HG02623 (cell line): ENCODE measurements around the gene DCTN4.
"Not testable (repeated sequence)": the region's sequence is repeated elsewhere in the genome, so short reads cannot be mapped to it uniquely, and the experiment has no call there.

Source experiments
- ATAC-seq: cut with Tn5 transposase; IDR thresholded peaks from one replicate; pipeline ENCODE4 v1.9.1; 2021; ENCODE audit warnings: moderate library complexity; ENCODE audit not compliant: unreplicated experiment

DCTN4 gene

DNA sequence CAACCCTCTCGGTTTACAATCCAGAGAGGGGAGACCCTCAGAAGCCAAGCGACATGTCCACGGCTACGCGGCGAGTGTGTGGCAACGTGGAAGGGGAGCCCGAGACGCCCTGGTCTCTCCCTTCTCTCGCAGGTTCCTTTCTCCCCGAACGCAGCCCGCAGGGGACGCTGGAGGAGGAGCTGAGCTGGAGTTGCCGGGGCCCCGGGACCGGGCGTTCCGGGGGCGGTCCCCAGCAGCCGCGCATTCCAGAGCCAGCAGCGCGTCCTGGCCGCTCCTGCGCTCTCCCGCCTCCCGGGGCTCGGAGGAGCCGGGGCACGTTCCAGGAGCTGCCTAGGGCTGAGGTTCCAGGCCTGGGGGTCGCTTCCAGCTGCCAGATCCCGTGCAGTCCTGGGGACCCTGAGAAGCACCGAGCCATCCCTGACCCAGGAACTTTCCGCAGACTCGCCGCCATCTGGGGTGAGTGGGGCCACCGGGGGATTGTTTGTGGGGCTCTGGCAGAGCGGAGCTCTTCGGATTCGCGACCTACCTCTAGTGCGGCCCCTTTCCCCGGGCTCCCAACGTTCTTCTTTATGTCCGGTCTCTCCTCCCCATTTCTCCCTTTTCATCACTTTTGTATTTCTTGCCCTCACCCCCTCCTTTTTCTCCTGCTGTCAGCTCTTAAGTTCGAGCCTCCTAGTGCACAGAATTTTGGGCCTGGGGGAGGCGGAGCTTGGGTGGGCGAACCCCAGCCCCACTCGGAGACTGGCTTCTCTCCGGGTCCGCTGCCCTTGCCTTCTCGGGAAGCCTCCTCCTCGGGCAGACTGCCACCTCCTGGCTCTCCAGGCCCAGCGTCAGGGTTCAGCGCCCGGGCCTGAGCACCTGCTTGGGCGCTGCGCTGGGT lies 19.9 kb upstream of the DCTN4 start, which contains the start of gene SMIM3:
Gene SMIM3, plus strand, starts transcription at position 241 of the 880 bp plus-strand sequence. CDS start 16,684 bp downstream, outside the sequence.
- peak; percentile 23 for ATAC-seq

- no peak for ATAC-seq
Measured at GRCh38 chr5:150778088-150778516, 19.3 kb upstream of the DCTN4 start.

GRCh38 chr5:150777685-150778084 lies 18.9 kb upstream of the DCTN4 start:
- ATAC-seq = no peak

DNA sequence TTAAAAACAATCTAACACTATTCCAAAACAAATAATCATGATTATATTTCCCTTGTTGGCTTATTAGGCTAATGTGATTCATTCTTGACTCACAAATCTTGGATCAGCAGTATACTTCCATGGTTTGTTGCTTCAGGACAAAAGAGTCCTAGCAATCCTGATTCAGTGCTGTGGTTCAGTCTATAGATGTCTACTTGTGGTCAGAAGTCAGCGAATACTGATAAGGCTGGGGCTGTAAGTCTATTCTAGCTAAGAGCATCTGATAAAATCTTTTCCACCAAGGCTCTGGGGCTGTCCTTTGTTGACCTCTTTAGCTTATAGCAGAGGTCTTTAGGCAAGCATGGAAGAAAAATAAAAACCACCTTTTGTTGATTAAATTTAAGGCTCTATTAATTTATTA lies 15.3 kb upstream of the DCTN4 start:
- ATAC-seq = no peak

GRCh38 chr5:150771034-150771795 lies 12.4 kb upstream of the DCTN4 start:
- ATAC-seq = no peak

DNA sequence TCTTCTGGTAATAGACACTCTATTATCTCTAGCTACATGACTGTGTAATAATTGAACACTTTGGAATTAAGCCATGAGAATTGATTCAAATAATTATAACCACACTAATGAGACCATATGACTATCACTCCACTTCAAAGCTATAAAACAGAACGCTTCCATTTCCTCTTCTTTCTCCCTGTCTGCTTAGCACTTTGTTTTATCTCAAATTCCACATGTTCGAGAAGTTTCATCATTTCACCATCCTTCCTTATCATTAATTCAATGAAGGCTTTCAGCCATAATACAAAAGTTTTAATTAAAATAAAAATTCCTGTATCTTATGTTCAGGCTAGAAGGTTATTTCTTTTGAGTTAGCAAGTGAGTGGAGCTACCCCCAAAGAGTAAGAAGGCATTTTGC lies 7.4 kb upstream of the DCTN4 start:
- ATAC-seq = no peak

GRCh38 chr5:150765799-150766169 lies 7.0 kb upstream of the DCTN4 start:
- no peak for ATAC-seq

GRCh38 chr5:150765011-150765798 lies 6.4 kb upstream of the DCTN4 start:
- ATAC-seq = no peak

DNA sequence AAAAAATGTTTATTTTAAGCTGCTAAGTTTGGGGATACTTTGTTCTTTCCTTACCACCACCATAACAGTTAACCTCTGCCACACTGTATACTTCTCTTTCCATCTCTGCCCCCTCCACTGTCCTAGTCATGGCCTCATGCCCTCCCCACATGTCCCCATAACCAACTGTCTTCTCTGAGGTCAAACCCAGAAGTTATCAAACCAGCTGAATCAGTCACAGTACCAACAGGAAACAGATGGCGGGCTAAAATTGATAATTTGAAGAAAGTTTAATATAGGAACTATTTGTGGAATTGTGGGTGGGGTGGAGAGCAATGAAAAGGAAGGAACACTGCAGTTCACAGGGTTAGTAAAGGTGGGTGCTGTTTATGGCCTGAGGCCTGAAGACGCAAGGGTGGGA lies 5.7 kb upstream of the DCTN4 start:
- ATAC-seq = no peak

DNA sequence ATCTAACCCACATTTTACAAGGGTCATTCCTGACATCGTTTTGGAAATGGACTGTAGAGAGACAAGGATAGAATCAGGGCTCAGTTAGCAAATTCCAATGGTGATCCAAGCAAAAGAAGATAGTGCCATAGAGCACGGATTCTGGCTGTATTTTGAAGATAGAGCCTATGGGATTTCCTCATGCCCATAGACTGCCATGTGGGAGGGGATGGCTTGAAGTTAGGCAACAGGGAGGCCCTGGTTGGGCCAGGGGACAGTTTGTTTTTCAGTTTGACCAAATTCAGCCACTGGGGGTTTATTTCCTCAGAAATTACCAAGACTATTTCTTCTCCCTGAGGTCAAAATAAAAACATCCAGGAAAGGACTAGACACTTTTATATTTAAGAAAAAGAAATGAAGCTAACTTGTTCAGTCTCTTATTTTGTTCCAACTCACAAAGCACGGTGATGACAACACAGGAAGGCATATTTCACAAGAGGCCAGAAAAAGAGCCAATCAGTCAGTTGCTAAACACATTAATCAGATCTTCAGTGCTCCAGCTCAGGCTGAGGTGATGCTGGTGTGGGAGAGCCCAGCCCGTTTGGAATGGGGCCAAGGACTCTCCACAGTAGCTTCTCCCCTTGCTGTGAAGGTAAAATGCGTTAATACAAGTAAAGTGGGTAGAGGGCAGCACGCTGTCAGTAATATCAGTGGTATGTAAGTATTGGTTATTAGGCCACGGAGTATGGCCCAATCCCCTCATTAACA lies 4.4 kb upstream of the DCTN4 start:
- ATAC-seq = no peak

DNA sequence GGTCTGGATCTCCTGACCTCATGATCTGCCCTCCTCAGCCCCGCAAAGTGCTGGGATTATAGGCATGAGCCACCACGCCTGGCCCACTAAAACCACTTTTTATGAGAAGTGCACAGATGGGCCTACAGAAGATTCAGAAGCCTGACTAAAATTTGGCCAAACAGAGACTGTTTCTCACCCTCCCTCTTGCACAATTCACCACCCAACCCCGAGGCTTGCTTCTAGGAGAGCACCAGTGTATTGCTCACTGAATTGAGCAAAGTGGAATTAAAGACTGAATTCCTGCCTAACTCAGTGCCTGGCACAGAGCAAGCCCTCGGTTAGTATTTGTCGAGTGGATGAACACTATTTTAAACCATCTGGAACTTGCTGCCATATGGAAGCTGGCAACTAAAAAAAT lies 3.4 kb upstream of the DCTN4 start:
- no peak for ATAC-seq

GRCh38 chr5:150759334-150759583 lies 442 bp upstream of the DCTN4 start:
- no peak for ATAC-seq

- peak; percentile 22 for ATAC-seq
Measured at GRCh38 chr5:150758203-150758530, 650 bp downstream of the DCTN4 start.

DNA sequence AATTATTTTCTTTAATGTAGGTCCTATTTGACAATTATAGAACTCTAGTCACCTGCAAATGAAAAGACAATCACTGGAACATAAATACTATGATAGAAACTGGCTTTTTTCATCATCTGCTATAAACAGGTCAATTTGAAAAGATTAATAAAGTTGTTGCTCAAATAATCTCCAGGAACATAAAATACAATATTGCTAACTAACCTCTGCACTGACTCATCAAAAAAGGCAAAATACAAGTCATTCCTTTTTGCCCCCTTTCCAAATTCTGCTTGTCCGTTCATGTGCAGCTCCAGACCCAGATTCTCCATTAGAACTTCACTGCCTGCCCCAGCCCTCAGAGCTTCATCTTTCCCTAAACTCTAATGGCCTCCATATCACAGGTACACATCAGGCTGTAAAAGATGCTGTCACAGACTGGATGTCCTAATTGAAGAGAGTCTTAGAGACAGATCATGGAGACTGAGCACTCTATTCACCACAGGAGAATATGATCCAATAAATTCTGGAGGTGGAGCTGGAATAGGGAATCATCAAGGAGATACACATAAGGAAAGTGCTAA lies 1.6 kb downstream of the DCTN4 start:
- no peak for ATAC-seq

- ATAC-seq = no peak
Measured at GRCh38 chr5:150753863-150754262, 5.0 kb downstream of the DCTN4 start.

DNA sequence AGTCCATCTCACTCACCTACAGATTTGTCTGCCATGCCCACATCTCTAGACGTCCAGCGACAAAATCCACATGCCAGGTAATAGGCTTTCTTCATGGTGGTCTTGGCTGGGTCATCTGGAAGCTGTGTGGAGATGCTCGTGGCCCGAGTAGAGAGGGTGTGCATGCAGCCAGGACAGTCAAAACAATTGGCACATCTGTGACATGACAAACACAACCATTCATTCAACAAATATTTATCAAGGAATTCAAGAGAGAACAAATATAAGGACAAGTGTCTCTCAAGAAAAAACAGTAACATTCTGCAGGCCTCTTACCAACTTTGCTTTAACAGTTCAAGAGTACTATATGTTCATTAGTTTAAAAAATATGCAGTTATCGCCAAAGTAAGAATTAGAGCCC lies 5.4 kb downstream of the DCTN4 start:
- no peak for ATAC-seq

DNA sequence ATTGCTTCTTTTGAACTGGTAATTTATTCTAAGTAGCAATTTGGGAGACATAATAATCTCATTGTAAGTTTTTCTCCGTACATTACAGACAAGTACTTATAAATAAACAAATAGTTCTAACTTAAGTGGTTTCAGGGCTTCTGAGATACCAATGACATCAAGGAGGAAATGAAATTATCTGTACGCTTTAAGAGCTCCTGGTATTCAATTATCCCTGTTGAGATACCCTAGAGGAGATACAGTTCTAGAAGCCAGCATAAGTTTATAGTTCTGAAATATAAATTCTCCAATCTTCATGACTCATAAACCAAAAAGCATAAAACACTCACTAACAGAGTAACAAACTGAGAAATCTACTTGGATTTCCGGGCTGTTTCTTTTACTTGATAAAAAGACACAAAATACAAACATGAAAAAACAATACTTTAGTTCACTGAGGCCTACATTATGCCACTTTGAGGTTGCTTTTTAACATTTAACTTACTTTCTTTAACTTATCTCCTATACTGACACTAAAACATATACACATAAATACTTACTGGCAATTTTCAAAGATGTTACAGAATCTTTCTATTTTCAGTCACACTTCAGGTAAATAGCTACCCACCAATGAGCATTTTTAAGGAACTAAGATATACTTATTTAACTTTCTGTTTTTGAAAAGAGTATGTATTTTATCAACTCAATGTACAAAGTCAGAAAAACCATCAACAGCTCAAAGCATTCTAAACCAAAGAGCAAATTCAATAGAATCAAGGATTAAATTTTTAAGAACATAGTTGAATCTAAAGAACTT lies 7.5 kb downstream of the DCTN4 start:
- ATAC-seq = no peak

- ATAC-seq = no peak
Measured at GRCh38 chr5:150750469-150750868, 8.3 kb downstream of the DCTN4 start.

DNA sequence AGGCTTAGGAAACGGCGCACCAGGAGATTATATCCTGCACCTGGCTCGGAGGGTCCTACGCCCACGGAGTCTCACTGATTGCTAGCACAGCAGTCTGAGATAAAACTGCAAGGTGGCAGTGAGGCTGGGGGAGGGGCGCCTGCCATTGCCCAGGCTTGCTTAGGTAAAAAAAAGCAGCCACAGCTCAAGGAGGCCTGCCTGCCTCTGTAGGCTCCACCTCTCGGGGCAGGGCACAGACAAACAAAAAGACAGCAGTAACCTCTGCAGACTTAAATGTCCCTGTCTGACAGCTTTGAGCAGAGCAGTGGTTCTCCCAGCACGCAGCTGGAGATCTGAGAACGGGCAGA lies 15.7 kb downstream of the DCTN4 start:
- not testable (repeated sequence) for ATAC-seq
